Mammary epithelial cell (primary cell): ENCODE results near the gene CHMP6.

Source experiments
- CTCF ChIP-seq, 2 donors: IDR thresholded peaks in 1 of 2; conservative IDR thresholded peaks in 1 of 2; 2 replicates each; pipeline ENCODE4 v1.5.1; 2011 to 2012; ENCODE audit warnings: inconsistent platforms in 2 of 2, low read length in 2 of 2, mild to moderate bottlenecking in 2 of 2, control low read depth in 1 of 2, low read depth in 1 of 2; ENCODE audit not compliant: insufficient read depth in 1 of 2; ENCODE audit errors: extremely low read depth in 1 of 2
- EZH2 ChIP-seq: IDR thresholded peaks from 2 replicates; pipeline ENCODE4 v1.6.1; 2012; ENCODE audit warnings: low read length, inconsistent platforms, borderline replicate concordance

GRCh38 chr17:81035521-81036196 lies 44.0 kb downstream of the CHMP6 start:
- TF ChIP-seq CTCF (conservative IDR thresholded peaks at IDR 0.05 in 1 of 2, IDR thresholded peaks at IDR 0.05 in 1 of 2; ENCODE audit: extremely low read depth in 1 of 2, insufficient read depth in 1 of 2, low read depth in 1 of 2, low read length in 2 of 2) (no peak), EZH2 (no peak)
